ENCODE results near the gene HNRNPC. TPM values are rescaled to one million over a fixed set of nuclear protein-coding genes. Genes with fewer than 3 reads are reported as not detected.
"Not testable (repeated sequence)": the region's sequence is repeated elsewhere in the genome, so short reads cannot be mapped to it uniquely, and the experiment has no call there.

Gene HNRNPC
- total RNA-seq, 1 donor from 2014 or later, result 1,872 TPM

DNA sequence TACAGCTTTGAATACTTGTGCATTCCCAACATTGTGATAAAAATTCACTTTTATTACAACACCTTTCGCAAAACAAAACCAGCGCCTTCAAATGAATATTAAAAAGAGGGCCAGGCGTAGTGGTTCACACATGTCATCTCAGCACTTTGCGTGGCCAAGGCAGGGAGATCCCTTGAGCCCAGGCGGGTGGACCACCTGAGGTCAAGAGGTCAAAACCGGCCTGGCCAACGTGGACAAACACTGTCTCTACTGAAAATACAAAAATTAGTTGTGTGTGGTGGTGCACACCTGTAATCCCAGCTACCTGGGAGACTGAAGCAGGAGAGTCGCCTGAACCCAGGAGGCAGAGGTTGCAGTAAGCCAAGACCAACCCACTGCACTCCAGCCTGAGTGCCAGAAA, 42.8 kb downstream of the HNRNPC start:
- Histone ChIP-seq H3K9ac (no peak overlapping the region), H3K27me3 (no peaks in the 10 kb centered on the region), H3K9me3 (ENCODE audit: low read depth) (no peaks in the 10 kb centered on the region), H3K4me3 (no peak overlapping the region), H3K4me2 (no peak overlapping the region), H3K27ac (no peak overlapping the region), H3K79me2 (ENCODE audit: low read depth) (peaks cover 100% of the 10 kb centered on the region), H3K36me3 (peaks cover 47% of the 10 kb centered on the region), H3K4me1 (no peaks in the 10 kb centered on the region), H2AFZ (replicated peaks) (no peak overlapping the region), H4K20me1 (ENCODE audit: low read depth) (peaks cover 100% of the 10 kb centered on the region), H3F3A (ENCODE audit: low read depth) (peaks cover 92% of the 10 kb centered on the region)
- TF ChIP-seq EZH2 (IDR thresholded peaks at IDR 0.05), result no peak
- TF ChIP-seq EZH2phosphoT487 (IDR thresholded peaks at IDR 0.05), result no peak
- TF ChIP-seq, protein P1, sequence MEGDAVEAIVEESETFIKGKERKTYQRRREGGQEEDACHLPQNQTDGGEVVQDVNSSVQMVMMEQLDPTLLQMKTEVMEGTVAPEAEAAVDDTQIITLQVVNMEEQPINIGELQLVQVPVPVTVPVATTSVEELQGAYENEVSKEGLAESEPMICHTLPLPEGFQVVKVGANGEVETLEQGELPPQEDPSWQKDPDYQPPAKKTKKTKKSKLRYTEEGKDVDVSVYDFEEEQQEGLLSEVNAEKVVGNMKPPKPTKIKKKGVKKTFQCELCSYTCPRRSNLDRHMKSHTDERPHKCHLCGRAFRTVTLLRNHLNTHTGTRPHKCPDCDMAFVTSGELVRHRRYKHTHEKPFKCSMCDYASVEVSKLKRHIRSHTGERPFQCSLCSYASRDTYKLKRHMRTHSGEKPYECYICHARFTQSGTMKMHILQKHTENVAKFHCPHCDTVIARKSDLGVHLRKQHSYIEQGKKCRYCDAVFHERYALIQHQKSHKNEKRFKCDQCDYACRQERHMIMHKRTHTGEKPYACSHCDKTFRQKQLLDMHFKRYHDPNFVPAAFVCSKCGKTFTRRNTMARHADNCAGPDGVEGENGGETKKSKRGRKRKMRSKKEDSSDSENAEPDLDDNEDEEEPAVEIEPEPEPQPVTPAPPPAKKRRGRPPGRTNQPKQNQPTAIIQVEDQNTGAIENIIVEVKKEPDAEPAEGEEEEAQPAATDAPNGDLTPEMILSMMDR (IDR thresholded peaks at IDR 0.05), result no peak
- no peak overlapping the region for H3K4me3 Mint-ChIP-seq
- H3K4me1 Mint-ChIP-seq, result no peaks in the 10 kb centered on the region
- DNase-seq (ENCODE audit: low spot score), result no peak
- no peaks in the 10 kb centered on the region for H3K9me3 Mint-ChIP-seq
- peaks cover 55% of the 10 kb centered on the region for H3K36me3 Mint-ChIP-seq
- no peak overlapping the region for H3K27ac Mint-ChIP-seq
- no peaks in the 10 kb centered on the region for H3K27me3 Mint-ChIP-seq (ENCODE audit: insufficient read depth, low read depth)

DNA sequence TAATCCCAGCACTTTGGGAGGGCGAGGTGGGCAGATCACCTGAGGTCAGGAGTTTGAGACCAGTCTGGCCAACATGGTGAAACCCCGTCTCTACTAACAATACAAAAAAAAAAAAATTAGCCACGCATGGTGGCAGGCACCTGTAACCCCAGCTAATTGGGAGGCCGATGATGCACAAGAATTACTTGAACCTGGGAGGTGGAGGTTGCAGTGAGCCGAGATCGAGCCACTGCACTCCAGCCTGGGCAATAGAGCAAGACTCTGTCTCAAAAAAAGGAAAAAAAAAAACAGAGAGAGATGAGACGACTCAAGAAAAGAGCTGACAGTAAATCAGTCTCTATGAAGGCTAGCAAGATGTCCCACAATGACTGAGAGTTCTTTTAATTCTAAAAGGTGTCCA, 44.1 kb downstream of the HNRNPC start:
- H3K36me3 Mint-ChIP-seq, result peaks cover 51% of the 10 kb centered on the region
- H3K4me1 Mint-ChIP-seq; H3K27ac ChIP-seq; DNase-seq (ENCODE audit: low spot score); H3K9me3 Mint-ChIP-seq; H3K4me1 ChIP-seq; H2AFZ ChIP-seq (replicated peaks); H3K4me2 ChIP-seq; H3K9me3 ChIP-seq (ENCODE audit: low read depth); H3K27me3 Mint-ChIP-seq (ENCODE audit: insufficient read depth, low read depth); H3K27ac Mint-ChIP-seq; H3K9ac ChIP-seq; H3K27me3 ChIP-seq; H3K4me3 Mint-ChIP-seq; H3K4me3 ChIP-seq: not testable (repeated sequence)
- Histone ChIP-seq H3K79me2 (ENCODE audit: low read depth) (peaks cover 100% of the 10 kb centered on the region), H4K20me1 (ENCODE audit: low read depth) (peaks cover 100% of the 10 kb centered on the region), H3F3A (ENCODE audit: low read depth) (peaks cover 92% of the 10 kb centered on the region), H3K36me3 (peaks cover 48% of the 10 kb centered on the region)

DNA sequence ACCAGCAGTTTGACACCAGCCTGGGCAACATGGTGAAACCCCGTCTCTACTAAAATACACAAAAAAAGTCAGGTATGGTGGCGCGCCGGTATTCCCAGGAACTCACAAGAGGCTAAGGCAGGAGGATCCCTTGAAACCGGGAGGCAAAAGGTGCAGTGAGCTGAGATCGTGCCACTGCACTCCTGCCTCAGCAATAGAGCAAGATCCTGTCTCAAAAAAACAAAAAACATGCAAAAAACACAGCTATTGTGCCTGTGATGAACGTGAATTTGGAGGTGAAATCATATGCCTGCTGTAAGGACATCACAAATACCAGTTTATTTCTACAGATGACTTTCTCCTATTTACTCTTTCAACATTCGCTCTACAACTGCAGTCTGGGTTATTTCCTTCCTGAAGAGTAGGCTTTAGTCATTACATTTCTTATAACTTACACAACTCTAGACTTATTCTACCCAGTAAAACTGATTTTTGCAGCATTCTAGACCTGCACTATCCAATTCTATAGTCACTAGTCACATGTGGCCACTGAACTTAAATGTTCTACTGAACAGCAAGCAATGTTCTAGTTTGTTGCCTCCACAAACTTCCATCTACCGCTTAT, 48.3 kb downstream of the HNRNPC start:
- H3K27me3 Mint-ChIP-seq (ENCODE audit: insufficient read depth, low read depth), result no peaks in the 10 kb centered on the region
- Histone ChIP-seq H2AFZ (replicated peaks) (no peak overlapping the region), H3K4me1 (no peaks in the 10 kb centered on the region), H3K27me3 (no peaks in the 10 kb centered on the region), H3F3A (ENCODE audit: low read depth) (peaks cover 87% of the 10 kb centered on the region), H3K9ac (no peak overlapping the region), H3K79me2 (ENCODE audit: low read depth) (peaks cover 100% of the 10 kb centered on the region), H3K27ac (no peak overlapping the region), H3K4me2 (no peak overlapping the region), H4K20me1 (ENCODE audit: low read depth) (peaks cover 100% of the 10 kb centered on the region), H3K4me3 (no peak overlapping the region), H3K36me3 (peaks cover 43% of the 10 kb centered on the region), H3K9me3 (ENCODE audit: low read depth) (no peaks in the 10 kb centered on the region)
- no peak for DNase-seq (ENCODE audit: low spot score)
- TF ChIP-seq EZH2 (IDR thresholded peaks at IDR 0.05) (no peak), EZH2phosphoT487 (IDR thresholded peaks at IDR 0.05) (no peak)
- TF ChIP-seq, protein P1 (IDR thresholded peaks at IDR 0.05), result no peak
- no peak overlapping the region for H3K4me3 Mint-ChIP-seq
- peaks cover 44% of the 10 kb centered on the region for H3K36me3 Mint-ChIP-seq
- no peaks in the 10 kb centered on the region for H3K9me3 Mint-ChIP-seq
- H3K27ac Mint-ChIP-seq, result no peak overlapping the region
- peaks cover 6% of the 10 kb centered on the region for H3K4me1 Mint-ChIP-seq

DNA sequence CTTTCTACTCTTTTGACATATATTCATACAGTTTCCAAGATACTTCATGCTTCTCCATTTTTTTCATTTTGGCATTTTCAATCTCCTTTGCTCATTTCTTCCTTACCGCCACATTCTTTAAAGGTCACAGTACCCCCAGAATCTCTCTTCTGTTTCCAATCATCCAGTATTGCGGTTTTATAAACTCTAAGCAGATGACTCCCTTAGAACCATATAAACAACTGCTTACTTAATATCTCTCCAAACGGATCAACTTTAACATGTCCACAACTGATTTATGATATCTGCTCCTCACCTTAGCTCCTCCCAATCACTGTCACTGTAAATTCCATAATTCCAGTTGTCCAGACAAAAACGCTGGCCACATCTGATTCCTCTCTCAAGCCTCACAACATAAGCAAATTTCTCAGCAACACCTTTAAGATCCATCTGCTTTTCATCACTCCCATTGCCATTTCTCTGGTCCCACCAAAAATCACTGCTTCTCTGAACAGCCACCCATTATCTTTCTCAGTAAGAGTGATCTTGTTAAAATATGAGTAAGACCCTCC, 49.6 kb downstream of the HNRNPC start:
- Histone ChIP-seq H3K27me3 (no peaks in the 10 kb centered on the region), H3K9me3 (ENCODE audit: low read depth) (no peaks in the 10 kb centered on the region), H4K20me1 (ENCODE audit: low read depth) (peaks cover 100% of the 10 kb centered on the region), H3K9ac (no peak overlapping the region), H3K4me1 (no peaks in the 10 kb centered on the region), H2AFZ (replicated peaks) (no peak overlapping the region), H3K4me3 (no peak overlapping the region), H3K36me3 (peaks cover 42% of the 10 kb centered on the region), H3K4me2 (no peak overlapping the region), H3F3A (ENCODE audit: low read depth) (peaks cover 87% of the 10 kb centered on the region), H3K79me2 (ENCODE audit: low read depth) (peaks cover 100% of the 10 kb centered on the region), H3K27ac (no peak overlapping the region)
- H3K4me3 Mint-ChIP-seq, result no peak overlapping the region
- peaks cover 6% of the 10 kb centered on the region for H3K4me1 Mint-ChIP-seq
- H3K9me3 Mint-ChIP-seq, result no peaks in the 10 kb centered on the region
- H3K36me3 Mint-ChIP-seq, result peaks cover 45% of the 10 kb centered on the region
- no peak for DNase-seq (ENCODE audit: low spot score)
- TF ChIP-seq, protein P1 (IDR thresholded peaks at IDR 0.05), result no peak
- TF ChIP-seq EZH2phosphoT487 (IDR thresholded peaks at IDR 0.05) (no peak), EZH2 (IDR thresholded peaks at IDR 0.05) (no peak)
- H3K27ac Mint-ChIP-seq, result no peak overlapping the region
- H3K27me3 Mint-ChIP-seq (ENCODE audit: insufficient read depth, low read depth), result no peaks in the 10 kb centered on the region

Measured in neural progenitor cell (in vitro differentiated cells).